H9 (cell line): Measurements from ENCODE around the gene EHD4. TPM values are rescaled to one million over a fixed set of nuclear protein-coding genes. Genes with fewer than 3 reads are reported as not detected.

Source experiments
- DNase-seq: peaks from one replicate; pipeline ENCODE4 v3.0.0-alpha.2; 2017
- H2AFZ ChIP-seq: one replicate; pipeline ENCODE4 v1.6.1; 2013; ENCODE audit warnings: mild to moderate bottlenecking, low read length, control low read depth, moderate library complexity
- H2AK5ac ChIP-seq: 2 replicates; pipeline ENCODE4 v1.6.1; 2013; ENCODE audit warnings: low read length, control low read depth, mixed read lengths; ENCODE audit not compliant: insufficient read length
- H2BK120ac ChIP-seq: one replicate; pipeline ENCODE4 v1.6.1; 2013; ENCODE audit warnings: low read depth, mild to moderate bottlenecking, low read length, control low read depth, inconsistent platforms; ENCODE audit not compliant: poor library complexity, severe bottlenecking
- H2BK12ac ChIP-seq: 2 replicates; pipeline ENCODE4 v1.6.1; 2013; ENCODE audit warnings: low read length, control low read depth, mixed read lengths, low read depth; ENCODE audit not compliant: insufficient read length
- H2BK15ac ChIP-seq: 2 replicates; pipeline ENCODE4 v1.6.1; 2013; ENCODE audit warnings: low read depth, low read length, control low read depth
- H2BK20ac ChIP-seq: one replicate; pipeline ENCODE4 v1.6.1; 2013; ENCODE audit warnings: low read depth, mild to moderate bottlenecking, low read length, control low read depth, inconsistent platforms; ENCODE audit not compliant: poor library complexity, severe bottlenecking
- H2BK5ac ChIP-seq: 2 replicates; pipeline ENCODE4 v1.6.1; 2013; ENCODE audit warnings: low read length, control low read depth, mixed read lengths; ENCODE audit not compliant: insufficient read length
- H3K14ac ChIP-seq: 2 replicates; pipeline ENCODE4 v1.6.1; 2013; ENCODE audit warnings: low read length, control low read depth; ENCODE audit not compliant: insufficient read depth
- H3K18ac ChIP-seq: 2 replicates; pipeline ENCODE4 v1.6.1; 2013; ENCODE audit warnings: low read depth, mild to moderate bottlenecking, mixed read lengths, low read length, control low read depth; ENCODE audit not compliant: insufficient read length
- H3K23ac ChIP-seq: 2 replicates; pipeline ENCODE4 v1.6.1; 2013; ENCODE audit warnings: low read length, control low read depth, mixed read lengths, low read depth; ENCODE audit not compliant: insufficient read length
- H3K23me2 ChIP-seq: 2 replicates; pipeline ENCODE4 v1.6.1; 2013; ENCODE audit warnings: low read depth, mild to moderate bottlenecking, mixed read lengths, low read length, control low read depth; ENCODE audit not compliant: insufficient read length, poor library complexity, severe bottlenecking
- H3K27ac ChIP-seq: 2 replicates; pipeline ENCODE4 v1.5.1; 2013; ENCODE audit warnings: low read length, control low read depth, mixed read lengths, low read depth; ENCODE audit not compliant: insufficient read length
- H3K27me3 ChIP-seq: 2 replicates; pipeline ENCODE4 v1.6.1; 2013; ENCODE audit warnings: low read length, control low read depth, inconsistent platforms; ENCODE audit not compliant: insufficient read depth
- H3K4ac ChIP-seq: 2 replicates; pipeline ENCODE4 v1.6.1; 2013; ENCODE audit warnings: low read depth, mild to moderate bottlenecking, control low read depth, inconsistent platforms, low read length, moderate library complexity
- H3K4me1 ChIP-seq: 2 replicates; pipeline ENCODE4 v1.6.1; 2013; ENCODE audit warnings: low read length, control low read depth, inconsistent platforms; ENCODE audit not compliant: insufficient read depth
- H3K4me2 ChIP-seq: 2 replicates; pipeline ENCODE4 v1.6.1; 2013; ENCODE audit warnings: low read length, control low read depth, mixed read lengths; ENCODE audit not compliant: insufficient read length, insufficient read depth
- H3K56ac ChIP-seq: 2 replicates; pipeline ENCODE4 v1.6.1; 2013; ENCODE audit warnings: low read depth, mild to moderate bottlenecking, mixed read lengths, low read length, control low read depth; ENCODE audit not compliant: insufficient read length
- H3K79me1 ChIP-seq: 2 replicates; pipeline ENCODE4 v1.6.1; 2013; ENCODE audit warnings: low read depth, mild to moderate bottlenecking, moderate library complexity, low read length, control low read depth, inconsistent platforms; ENCODE audit not compliant: insufficient read depth, poor library complexity, severe bottlenecking
- H3K79me2 ChIP-seq: 2 replicates; pipeline ENCODE4 v1.6.1; 2013; ENCODE audit warnings: low read length, control low read depth, inconsistent platforms; ENCODE audit not compliant: insufficient read depth
- H3K9ac ChIP-seq: 2 replicates; pipeline ENCODE4 v1.6.1; 2013; ENCODE audit warnings: low read length, control low read depth, mixed read lengths; ENCODE audit not compliant: insufficient read length; ENCODE audit errors: extremely low read depth
- H3K9me3 ChIP-seq: one replicate; pipeline ENCODE4 v1.6.1; 2013; ENCODE audit warnings: low read depth, low read length, inconsistent platforms; ENCODE audit not compliant: control insufficient read depth
- H3T11ph ChIP-seq: one replicate; pipeline ENCODE4 v1.6.1; 2013; ENCODE audit warnings: mild to moderate bottlenecking, low read length, control low read depth, inconsistent platforms
- H4K20me1 ChIP-seq: one replicate; pipeline ENCODE4 v1.6.1; 2013; ENCODE audit not compliant: control insufficient read depth, insufficient read length, insufficient read depth
- H4K5ac ChIP-seq: 2 replicates; pipeline ENCODE4 v1.6.1; 2013; ENCODE audit warnings: low read depth, mild to moderate bottlenecking, mixed read lengths, low read length, control low read depth; ENCODE audit not compliant: insufficient read length
- H4K8ac ChIP-seq: replicated peaks from 2 replicates; pipeline ENCODE4 v1.6.1; 2013; ENCODE audit warnings: low read length, control low read depth, mixed read lengths, low read depth; ENCODE audit not compliant: insufficient read length
- H4K91ac ChIP-seq: 2 replicates; pipeline ENCODE4 v1.6.1; 2013; ENCODE audit warnings: low read depth, mild to moderate bottlenecking, moderate library complexity, mixed read lengths, low read length, control low read depth; ENCODE audit not compliant: insufficient read length
- H3K27ac Mint-ChIP-seq, 3 experiments: 2 replicates in 2 of 3; 3 replicates in 1 of 3; pipeline ENCODE4 v1.8.0; 2020 to 2021; ENCODE audit warnings: mixed read lengths in 3 of 3, mild to moderate bottlenecking in 1 of 3, moderate library complexity in 1 of 3
- H3K27me3 Mint-ChIP-seq: 2 replicates; pipeline ENCODE4 v1.8.0; 2021; ENCODE audit warnings: low read depth, mild to moderate bottlenecking, moderate library complexity, mixed read lengths
- H3K36me3 Mint-ChIP-seq, 3 experiments: 2 replicates in 2 of 3; 3 replicates in 1 of 3; pipeline ENCODE4 v1.8.0; 2020 to 2021; ENCODE audit warnings: low read depth in 3 of 3, mixed read lengths in 3 of 3; ENCODE audit not compliant: insufficient read depth in 1 of 3
- H3K4me1 Mint-ChIP-seq, 2 experiments: 2 replicates each; pipeline ENCODE4 v1.8.0; 2020; ENCODE audit warnings: mixed read lengths in 2 of 2
- H3K4me3 Mint-ChIP-seq, 2 experiments: 2 replicates in 1 of 2; 3 replicates in 1 of 2; pipeline ENCODE4 v1.8.0; 2020 to 2021; ENCODE audit warnings: mild to moderate bottlenecking in 2 of 2, mixed read lengths in 2 of 2, moderate library complexity in 1 of 2
- H3K9me3 Mint-ChIP-seq, 2 experiments: 2 replicates in 1 of 2; 3 replicates in 1 of 2; pipeline ENCODE4 v1.8.0; 2020; ENCODE audit warnings: mild to moderate bottlenecking in 2 of 2, mixed read lengths in 2 of 2, moderate library complexity in 1 of 2
- WGBS: extraction: QIAGEN DNeasy Blood & Tissue Kit; methylation state at CpG from one replicate; pipeline ENCODE4 v1.1.7; 2013; ENCODE audit warnings: missing lambda C conversion rate, low lambda C conversion rate, mixed read lengths; ENCODE audit not compliant: insufficient read length; ENCODE audit errors: extremely low coverage; 5-methylcytosine and 5-hydroxymethylcytosine counted together
- total RNA-seq: library from RNA; stranded (reverse); gene quantifications from 2 replicates; pipeline ENCODE4 v1.2.1, GENCODE V29; 2021
- TF ChIP-seq, protein P1 (sequence below): fragments of 200-600 bp; sonication (generic); conservative IDR thresholded peaks from 3 replicates; pipeline ENCODE4 v1.8.0; 2021; ENCODE audit warnings: antibody characterized with exemption, mild to moderate bottlenecking

The EHD4 gene
- total RNA-seq, 1 experiment from 2014 or later: 22.9 TPM

DNA sequence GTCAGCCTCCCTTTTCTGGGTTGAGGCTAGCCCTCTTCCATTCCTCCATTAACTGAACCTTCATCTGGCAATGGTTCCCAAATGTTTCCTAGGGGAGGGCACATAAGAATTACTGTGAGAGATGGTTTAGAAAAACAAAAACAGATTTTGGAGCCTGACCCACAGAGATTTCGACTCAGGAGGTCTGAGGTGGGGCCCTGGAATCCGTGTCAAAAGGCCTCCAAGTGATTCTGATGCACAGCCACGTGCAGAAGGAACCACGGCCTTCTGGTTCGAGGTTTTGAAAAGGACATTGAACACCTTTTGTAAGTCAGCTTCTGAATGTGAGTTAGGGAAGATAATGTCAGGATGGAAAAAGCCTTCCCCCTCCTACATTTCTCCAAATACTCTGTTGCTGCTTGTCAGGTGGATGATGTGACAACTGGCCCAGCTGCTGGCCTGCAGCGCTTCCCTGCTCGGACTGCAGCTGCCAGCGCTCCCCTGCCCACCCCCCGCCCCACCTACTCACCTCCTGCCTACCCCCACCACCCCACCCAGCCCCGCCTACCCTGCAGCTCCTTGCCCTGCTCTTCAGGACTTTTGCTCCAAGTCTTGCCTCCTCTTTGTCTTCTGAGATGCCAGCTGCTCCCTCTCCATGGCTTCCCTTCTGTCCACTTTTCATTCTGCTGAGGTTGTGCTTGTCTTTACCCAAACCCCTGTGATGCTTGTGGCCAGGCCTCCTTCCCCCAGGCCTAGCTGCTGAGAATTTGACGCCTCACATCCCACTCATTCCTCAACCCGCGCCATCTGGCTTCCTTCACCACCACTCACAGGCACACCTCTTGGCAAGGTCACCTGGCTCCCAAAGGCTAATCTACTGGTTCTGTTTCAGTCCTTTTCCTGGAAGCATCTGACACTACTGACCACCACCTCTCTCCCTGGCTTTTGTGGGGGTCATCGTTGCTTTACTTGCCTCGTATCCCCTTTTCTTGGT is 6.6 kb downstream of the EHD4 start:
- H2BK120ac ChIP-seq: no peak overlapping the region
- H3T11ph ChIP-seq: no peak overlapping the region
- peaks cover 7% of the 10 kb centered on the region for H3K4me1 ChIP-seq
- H3K9ac ChIP-seq: no peak overlapping the region
- peak overlapping the region in 2 of 3 experiments; percentile 42 to 65; a peak in 2 of 7 replicates for H3K27ac Mint-ChIP-seq
- no peak overlapping the region for H3K23ac ChIP-seq
- H2AK5ac ChIP-seq: no peak overlapping the region
- no peaks in the 10 kb centered on the region for H3K23me2 ChIP-seq
- no peak overlapping the region for H4K5ac ChIP-seq
- TF ChIP-seq, protein P1, sequence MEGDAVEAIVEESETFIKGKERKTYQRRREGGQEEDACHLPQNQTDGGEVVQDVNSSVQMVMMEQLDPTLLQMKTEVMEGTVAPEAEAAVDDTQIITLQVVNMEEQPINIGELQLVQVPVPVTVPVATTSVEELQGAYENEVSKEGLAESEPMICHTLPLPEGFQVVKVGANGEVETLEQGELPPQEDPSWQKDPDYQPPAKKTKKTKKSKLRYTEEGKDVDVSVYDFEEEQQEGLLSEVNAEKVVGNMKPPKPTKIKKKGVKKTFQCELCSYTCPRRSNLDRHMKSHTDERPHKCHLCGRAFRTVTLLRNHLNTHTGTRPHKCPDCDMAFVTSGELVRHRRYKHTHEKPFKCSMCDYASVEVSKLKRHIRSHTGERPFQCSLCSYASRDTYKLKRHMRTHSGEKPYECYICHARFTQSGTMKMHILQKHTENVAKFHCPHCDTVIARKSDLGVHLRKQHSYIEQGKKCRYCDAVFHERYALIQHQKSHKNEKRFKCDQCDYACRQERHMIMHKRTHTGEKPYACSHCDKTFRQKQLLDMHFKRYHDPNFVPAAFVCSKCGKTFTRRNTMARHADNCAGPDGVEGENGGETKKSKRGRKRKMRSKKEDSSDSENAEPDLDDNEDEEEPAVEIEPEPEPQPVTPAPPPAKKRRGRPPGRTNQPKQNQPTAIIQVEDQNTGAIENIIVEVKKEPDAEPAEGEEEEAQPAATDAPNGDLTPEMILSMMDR: no peak
- H3K9me3 Mint-ChIP-seq: peaks cover 3 to 6% of the 10 kb centered on the region in 2 experiments; a peak in 4 of 5 replicates
- H3K56ac ChIP-seq: no peak overlapping the region
- DNase-seq: no peak
- H2BK15ac ChIP-seq: no peak overlapping the region
- H4K20me1 ChIP-seq: no peaks in the 10 kb centered on the region
- no peak overlapping the region for H2BK12ac ChIP-seq
- no peak overlapping the region for H3K18ac ChIP-seq
- H3K79me2 ChIP-seq: peaks cover 17% of the 10 kb centered on the region; the same call in 1 of the 2 replicates
- H3K9me3 ChIP-seq: no peaks in the 10 kb centered on the region
- no peaks in the 10 kb centered on the region for H3K27me3 Mint-ChIP-seq
- no peak overlapping the region for H4K91ac ChIP-seq
- H3K4me1 Mint-ChIP-seq: peaks cover 26 to 35% of the 10 kb centered on the region in 2 experiments
- H2AFZ ChIP-seq: no peak overlapping the region
- H3K27ac ChIP-seq: no peak overlapping the region
- no CpG with 5 or more reads among the region's 15 CpGs for WGBS
- H3K4me3 Mint-ChIP-seq: no peak overlapping the region
- no peak overlapping the region for H4K8ac ChIP-seq
- H3K36me3 Mint-ChIP-seq: peaks cover 9 to 16% (median 15%) of the 10 kb centered on the region in 3 experiments; a peak in 6 of 7 replicates
- no peak overlapping the region for H3K14ac ChIP-seq
- H3K27me3 ChIP-seq: no peaks in the 10 kb centered on the region
- H3K79me1 ChIP-seq: peaks cover 3% of the 10 kb centered on the region
- no peak overlapping the region for H2BK20ac ChIP-seq
- no peak overlapping the region for H3K4me2 ChIP-seq
- no peak overlapping the region for H2BK5ac ChIP-seq
- H3K4ac ChIP-seq: no peak overlapping the region
